Lung microvascular endothelial cell (primary cell): ENCODE results near the gene LMNA. TPM values are rescaled to one million over a fixed set of nuclear protein-coding genes. Genes with fewer than 3 reads are reported as not detected.
"Not testable (repeated sequence)": the region's sequence is repeated elsewhere in the genome, so short reads cannot be mapped to it uniquely, and the experiment has no call there.

Experiments used
- DNase-seq, 2 donors: peaks; one replicate each; pipeline versions ENCODE4 v3.0.0 to v3.0.0-alpha.2; 2010; ENCODE audit warnings: low read depth in 2 of 2
- total RNA-seq: library from RNA; depleted of rRNA; stranded (reverse); fragments of >200 nt; gene quantifications from 2 replicates; pipeline ENCODE4 v1.2.1, GENCODE V29; 2014

Gene LMNA
- total RNA-seq, 1 donor from 2014 or later: 187 TPM

DNA sequence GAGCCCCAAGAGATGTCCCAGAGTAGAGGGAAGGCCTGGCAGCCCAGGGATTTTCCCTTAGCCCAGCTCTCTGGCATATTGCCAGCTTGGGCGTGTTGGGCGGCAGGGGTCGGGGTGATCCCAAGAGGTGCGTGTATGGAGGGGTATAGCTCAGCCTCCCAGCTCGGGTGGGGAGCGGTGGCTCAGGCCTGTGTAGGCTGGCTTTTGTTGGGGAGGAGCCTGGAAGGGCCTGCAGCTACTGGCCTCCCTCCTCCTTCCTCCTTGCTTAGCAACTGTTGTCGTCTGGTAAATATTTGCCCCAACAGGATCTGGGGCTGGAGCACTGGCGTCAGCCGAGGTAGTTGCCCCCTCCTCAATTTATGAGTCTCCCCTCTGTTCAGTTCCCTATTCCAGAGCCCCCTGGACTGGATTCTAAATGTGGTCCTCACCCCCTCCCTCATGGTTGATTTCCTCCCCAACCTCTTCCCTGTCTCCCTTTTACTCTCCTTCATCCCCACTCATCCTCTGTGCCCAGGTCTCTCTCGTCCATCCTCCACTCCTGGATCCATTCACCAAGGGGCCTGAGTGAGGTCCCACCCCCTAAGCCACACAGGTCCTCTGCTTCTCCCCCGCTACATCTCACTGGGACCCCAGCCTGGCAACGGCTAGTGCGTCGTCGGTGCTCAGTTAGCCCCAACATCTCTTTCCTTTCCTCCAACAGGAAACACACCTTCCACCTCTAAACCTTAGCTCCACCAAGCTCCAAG lies 10.3 kb upstream of the LMNA start:
- peak; percentile 89 to 96 for DNase-seq

DNA sequence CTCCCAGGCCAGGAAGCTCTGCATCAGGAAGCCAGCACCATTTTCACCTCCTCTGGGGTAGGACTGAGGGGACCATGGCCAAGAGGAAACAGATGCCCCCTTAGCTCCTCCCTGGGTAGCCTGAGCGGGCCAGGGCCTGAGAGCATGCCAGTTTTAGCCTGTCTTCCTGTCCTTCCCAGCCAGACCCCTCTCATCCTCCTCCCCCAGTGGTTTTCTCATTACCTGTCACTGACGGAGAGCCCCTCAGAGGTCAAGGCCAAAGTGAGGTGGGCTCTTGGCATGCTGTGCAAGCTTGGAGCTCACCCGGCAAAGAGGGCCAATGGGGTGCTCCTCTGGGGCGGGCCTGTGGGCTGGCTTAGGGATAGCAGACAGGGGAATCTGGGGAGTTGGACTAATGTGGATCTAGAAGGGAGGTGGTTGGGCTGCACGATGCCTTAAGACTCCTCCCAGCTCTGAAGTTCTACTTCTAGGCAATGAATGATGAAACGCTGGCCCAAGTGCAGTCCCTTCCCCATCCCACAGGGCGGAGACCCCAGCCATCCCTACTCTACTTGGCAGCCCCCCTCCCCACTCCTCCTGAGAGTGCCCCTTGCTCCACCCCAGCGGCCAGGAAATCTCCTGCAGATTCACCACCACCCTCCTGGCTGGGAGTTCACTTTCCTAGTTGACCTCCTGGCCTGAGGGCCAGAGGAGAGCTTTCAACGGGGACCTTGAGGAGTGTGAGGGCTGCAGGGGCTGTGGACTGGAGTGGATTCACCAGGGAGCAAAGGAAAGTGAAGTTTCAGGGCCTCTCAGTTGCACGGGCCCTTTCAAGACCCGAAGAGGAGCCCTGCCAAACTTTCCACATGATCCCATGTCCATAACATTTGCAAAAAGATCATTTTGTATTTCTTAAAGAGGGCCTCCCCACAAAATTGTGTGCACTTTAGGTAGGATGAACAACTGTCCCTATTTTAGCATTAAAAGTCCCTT lies 9.4 kb upstream of the LMNA start:
- DNase-seq: peak; percentile 32 to 68

DNA sequence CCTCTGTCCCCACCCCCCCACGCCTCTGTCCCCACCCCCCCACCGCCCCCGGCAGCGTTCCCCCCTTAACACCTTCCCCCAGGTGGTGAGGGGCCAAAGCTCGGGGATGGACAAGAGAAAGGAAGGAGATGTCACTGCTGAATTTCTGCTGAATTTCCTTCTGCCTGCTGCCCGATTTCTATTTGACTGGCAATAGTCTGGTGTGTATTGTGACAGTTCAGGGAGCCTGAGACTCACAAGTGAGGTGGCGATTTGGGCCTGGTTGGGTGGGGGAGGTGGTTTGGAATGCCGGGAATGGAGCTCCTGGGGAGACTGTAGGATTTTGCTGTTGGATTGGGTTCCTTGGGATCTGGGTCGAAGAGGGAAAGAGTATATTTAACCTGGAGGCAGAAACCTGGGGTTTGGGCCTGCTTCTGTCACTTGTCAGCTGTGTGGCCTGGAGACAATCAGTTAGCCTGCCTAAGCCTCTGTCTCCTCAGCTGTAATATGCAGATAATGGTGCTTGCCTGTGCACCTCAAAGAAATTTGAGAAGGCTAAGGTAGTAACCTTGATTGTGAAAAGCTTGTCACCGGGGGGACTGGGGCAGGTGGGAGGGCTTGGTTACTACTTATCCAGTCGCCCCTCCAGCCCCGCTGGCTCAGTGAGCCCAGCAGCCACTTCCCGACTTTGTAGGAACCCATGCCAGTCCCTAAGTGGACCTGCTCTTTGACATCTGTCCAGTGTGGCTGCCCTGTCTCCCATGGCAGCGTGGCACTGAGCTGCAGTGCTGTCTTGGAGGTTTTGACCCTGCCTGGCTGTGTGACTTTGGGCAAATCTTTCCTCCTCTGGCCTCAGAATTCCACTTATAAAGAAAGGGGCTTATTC lies 7.7 kb upstream of the LMNA start:
- DNase-seq: no peak

DNA sequence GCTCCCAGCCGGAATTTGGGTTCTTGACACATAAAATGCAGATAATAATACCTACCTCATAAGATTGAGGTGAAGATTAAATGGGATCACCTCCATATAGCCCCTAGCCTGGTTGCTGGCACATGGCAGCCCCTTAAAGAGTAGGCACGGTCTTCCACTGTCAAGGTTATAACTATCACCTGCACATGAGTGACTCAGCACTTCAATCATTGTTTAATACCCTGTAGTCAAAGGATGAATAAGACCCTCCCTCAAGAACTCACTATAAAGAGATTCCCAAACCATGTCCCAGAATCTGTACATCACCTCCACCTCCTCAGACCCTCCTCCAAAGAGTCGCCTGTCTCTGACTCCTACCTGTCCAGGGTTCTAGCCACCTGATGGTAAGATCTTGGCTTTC lies 6.5 kb upstream of the LMNA start:
- DNase-seq: no peak

DNA sequence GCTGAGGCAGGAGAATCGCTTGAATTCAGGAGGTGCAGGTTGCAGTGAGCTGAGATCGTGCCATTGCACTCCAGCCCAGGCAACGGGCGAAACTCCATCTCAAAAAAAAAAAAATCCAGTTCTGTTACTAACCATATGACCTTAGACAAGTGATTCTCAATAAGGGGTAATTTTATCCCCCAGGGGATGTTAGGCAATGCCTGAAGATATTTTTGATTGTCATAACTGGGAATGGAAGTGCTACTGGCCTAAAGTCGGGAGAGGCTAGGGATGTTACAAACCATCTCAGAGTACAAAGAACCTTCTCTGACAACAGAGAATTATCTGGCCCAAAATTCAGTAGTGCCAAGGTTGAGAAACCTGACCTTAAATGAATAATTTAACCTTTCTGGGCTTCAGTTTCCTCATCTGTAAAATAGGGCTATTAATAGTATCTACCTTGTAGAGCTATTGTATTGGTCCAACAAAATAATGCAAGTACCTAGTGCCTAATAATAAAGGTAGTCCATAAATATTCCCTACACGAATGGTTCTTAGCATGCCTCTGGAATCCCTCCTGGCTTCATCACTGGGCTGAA lies 5.8 kb upstream of the LMNA start:
- no peak for DNase-seq

DNA sequence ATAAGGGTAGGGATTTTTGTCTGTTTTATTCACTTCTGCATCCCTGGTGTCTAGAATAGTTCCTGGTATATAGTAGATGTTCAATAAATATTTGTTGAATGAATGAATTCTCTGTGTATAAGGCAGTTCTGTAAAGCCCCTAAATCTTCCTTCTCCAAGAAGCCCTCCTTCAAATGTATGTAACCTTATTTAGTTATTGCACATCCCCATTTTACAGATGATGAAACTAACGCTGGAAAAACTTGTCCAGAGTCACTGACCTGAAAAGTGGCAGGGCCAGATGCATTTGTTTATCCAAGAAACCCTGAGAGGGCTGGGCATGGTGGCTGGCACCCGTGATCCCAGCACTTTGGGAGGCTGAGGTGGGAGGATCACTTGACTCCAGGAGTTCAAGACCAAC lies 4.3 kb upstream of the LMNA start:
- no peak for DNase-seq

DNA sequence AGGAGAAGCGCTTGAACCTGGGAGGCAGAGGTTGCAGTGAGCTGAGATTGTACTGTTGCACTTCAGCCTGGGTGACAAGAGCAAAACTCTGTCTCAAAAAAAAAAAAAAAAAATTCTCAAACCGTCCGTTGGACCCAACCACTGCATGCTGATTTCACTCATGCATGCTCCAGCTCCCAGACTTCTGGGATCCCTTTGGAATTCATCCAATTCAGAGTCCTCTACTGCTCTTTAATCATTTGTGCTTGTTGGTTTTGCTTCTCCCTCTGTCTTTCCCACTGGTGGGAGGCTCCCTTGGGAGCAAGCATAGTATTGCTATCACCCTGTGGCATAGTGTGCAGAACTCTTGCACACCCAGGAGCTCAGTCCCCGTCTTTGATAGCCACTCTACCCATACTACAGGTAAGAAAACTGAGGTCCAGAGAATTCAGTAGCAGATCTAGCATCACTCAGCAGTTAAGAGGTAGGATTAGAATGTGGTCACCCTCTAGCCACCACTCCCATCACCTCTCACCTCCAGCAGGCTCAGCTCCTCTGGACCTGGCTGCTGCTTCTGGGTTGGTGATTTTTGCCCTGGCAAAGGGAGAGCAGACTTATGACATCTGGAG lies 3.1 kb upstream of the LMNA start:
- no peak for DNase-seq

DNA sequence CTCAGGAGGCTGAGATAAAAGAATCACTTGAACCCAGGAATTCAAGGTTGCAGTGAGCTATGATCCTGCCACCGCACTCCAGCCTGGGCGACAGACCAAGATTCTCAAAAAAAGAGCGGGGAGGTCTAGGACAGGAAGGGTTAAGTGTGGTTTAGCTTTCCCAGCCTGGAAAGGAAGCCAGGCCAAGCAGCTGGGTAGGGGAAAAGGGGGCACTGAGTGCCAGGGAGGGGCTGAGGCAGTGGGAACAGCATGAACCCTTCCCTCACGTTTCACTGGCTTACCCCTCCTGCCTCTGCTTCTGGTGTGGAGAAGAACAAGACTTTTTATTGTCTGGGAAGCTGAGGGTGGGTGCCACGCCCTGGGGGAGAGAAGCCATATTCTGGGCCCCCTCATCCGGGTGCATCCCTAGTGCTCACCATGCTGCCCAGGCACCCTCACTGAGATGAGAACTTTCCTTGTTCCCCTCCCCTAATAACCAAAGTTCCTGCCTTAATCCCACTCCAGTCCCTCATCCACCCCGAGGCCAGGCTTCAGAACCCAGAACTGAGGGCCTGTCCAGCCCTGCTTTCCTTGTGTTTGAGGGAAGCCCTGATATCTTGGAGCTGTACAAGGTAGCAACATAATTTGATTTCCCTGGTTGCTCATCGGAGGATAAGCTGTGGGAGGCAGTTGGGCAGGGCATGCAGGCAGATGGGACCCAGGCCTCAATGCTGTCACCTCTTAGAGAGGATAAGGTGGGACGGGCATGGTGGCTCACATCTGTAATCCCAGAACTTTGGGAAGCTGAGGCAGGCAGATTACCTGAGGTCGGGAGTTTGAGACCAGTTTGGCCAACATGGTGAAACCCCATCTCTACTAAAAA lies 2.0 kb upstream of the LMNA start:
- DNase-seq: no peak

DNA sequence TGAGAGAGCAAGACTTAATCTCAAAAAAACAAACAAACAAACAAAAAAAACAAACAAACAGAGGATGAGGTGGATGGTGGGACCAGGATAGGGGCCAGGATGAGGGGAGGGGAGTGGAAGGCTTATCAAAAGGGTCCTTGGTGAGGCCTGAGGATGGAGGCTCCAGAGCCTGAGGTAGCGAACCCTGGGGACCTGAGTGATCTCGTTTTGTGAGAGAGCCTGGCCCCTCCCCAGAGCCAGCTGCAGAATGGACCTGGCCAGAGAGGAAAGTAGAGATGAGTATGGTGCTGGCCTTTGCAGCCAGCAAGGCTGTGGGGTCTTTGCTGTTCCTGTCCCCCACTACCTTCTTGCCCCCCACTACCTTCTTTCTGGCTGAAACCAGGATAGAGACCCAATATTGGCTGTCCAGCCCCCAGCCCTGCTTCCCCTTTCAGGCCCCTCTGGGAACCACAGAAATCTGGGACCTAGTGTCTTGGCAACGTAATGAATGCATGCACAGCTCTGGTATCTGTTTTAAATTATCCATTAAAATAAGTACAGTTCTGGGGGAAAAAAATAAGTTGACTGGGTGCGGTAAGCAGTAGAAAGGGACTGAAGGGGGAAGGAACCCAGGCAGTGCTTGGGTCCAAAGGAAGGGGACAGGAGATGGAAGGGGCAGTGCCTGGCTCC lies 1.1 kb upstream of the LMNA start:
- DNase-seq: no peak

DNA sequence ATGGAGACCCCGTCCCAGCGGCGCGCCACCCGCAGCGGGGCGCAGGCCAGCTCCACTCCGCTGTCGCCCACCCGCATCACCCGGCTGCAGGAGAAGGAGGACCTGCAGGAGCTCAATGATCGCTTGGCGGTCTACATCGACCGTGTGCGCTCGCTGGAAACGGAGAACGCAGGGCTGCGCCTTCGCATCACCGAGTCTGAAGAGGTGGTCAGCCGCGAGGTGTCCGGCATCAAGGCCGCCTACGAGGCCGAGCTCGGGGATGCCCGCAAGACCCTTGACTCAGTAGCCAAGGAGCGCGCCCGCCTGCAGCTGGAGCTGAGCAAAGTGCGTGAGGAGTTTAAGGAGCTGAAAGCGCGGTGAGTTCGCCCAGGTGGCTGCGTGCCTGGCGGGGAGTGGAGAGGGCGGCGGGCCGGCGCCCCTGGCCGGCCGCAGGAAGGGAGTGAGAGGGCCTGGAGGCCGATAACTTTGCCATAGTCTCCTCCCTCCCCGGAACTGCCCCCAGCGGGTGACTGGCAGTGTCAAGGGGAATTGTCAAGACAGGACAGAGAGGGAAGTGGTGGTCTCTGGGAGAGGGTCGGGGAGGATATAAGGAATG lies 505 bp downstream of the LMNA start:
- peak; percentile 39 to 41 for DNase-seq

DNA sequence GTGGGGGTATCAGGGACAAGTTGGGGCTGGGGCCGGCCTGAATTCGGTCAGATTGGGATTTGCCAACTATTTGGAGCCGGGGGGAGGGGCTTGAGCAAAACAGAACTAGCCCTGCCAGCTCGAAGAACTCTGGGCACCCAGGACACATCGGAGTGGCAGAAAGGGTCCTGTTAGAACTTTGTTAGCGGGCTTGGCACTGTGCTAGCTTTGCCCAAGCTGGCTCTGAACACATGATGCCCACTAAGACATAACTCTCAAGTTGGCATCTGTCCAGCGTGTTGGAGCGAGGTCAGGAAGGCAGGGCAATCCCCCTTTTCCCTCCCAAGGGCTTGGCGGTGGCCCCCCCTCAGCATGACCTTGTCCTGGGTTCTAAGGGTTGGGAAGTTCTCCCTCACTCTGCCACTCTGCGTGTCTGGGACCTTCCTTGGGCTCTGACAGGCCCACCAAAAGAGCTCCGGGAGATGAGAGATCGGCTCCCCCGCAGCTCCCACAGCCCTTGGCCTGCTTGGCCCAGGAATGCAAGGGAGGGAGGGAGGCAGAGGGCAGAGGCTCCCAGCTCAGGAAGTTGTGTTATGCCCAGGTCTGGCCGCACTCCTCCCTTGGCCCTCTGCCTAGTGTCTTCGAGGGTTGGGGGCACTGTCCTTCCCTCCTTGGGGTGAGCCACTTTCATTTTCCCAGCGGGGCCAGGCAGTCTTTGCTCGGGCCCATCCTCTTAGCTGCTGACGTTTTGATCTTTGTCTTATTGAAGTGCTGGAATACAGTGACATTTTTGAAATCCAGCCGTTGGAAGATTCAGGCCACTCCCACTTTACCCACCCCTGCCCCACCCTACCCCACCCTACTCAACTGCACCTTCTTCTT lies 1.2 kb downstream of the LMNA start:
- DNase-seq: peak; percentile 63 to 68

DNA sequence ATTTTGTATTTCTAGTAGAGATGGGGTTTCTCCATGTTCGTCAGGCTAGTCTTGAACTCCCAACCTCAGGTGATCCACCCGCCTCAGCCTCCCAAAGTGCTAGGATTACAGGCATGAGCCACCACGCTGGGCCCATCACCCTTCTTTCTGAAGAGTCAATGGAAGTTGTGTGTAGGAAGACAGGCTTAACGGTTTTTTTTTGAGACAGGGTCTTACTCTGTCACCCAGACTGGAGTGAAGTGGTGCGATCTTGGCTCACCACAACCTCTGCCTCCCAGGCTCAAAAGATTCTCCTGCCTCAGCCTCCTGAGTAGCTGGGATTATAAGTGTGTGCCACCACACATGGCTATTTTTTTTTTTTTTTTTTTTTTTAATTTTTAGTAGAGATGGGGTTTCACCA lies 2.2 kb downstream of the LMNA start:
- DNase-seq: not testable (repeated sequence)

DNA sequence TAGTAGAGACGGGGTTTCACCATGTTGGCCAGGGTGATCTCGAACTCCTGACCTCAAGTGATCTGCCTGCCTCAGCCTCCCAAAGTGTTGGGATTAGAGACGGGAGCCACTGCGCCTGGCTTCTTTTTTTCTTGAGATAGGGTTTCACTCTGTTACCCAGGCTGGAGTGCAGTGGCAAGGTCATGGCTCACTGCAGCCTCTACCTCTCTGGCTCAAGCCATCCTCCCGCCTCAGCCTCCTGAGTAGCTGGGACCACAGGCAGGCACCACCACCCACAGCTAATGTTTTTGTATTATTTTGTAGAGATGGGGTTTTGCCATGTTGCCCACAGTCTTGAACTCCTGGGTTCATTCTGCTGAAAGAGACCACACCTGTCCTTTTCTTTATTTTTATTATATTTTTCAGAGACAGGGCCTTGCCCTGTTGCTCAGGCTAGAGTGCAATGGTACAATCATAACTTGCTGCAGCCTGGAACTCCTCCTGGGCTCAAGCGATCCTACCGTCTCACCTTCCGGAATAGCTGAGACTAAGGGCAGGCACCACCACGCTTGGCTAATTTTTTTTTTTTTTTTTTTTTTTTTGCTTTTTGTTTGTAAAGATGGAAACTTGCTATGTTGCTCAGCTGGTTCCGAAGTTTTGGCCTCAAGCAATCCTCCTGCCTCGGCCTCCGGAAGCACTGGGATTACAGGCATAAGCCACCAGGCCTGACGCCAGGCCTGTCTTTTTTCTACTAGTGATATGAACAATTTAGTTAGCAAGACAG lies 3.1 kb downstream of the LMNA start:
- DNase-seq: peak in 1 of 2 donors; percentile 20

DNA sequence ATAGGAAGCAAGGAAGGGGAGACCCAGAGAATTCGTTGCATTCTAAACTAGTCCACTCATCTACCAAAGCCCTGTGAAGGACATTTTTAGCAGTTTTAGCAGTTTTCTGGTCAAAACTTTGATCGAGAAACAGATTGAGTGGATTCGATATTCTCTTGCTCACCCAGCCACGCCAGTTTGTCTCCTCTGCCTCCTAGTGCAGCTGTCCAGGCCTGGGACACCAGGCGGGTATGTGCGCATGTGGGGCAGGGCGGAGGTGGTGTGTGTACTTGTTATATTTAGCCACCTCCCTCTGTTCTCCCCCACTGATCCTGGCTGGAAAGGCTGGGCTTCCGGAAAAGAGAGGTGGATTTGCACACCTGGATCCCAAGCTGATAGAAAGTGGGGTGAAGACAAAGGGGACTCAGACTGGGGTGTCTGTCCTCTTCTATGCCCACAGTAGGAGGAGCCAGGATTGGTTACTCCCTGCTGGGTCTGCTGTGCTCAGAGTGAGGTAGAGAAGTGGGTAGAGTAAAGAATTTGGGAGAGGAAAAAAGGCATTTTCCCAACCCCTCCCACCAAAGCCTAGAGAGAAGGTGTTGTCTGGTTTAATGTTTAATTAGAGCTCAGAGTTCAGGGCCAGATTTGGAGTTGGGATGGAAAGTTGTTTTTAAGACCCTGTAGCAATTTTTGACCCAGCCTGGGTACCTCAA lies 3.8 kb downstream of the LMNA start:
- DNase-seq: peak in 1 of 2 donors; percentile 42

DNA sequence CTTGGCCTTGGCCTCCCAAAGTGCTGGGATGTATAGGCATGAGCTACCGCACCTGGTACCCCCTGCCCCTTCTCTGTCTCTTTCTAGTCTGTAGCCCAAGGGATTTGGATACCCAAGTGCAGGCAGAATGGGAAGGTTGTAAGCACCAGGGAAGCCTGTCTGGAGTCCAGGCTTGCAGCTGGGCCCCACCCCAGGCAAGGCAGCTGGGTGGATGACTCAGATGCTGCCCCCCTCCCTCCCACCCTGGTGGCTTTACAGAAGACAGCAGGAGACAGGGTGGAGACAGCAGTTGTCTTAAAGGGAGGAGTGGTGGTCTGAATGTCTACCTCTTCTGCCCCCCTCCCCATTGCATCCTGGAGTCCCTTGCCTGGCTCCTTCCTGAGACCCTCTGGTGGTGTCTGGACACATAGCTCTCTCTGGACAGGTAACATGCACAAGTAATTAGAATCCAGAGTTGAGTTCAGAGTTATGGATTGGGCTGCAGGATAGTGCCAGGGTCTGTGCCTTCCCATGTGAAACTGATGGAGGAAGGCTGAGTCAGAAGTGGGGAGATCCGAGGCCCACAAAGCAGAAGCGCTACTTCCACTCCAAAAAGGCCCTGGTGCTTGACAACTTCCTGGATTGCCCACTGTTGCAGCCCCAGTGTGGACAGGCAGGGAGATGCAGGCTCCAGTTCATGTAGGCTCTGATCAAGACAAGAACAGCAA lies 5.1 kb downstream of the LMNA start:
- DNase-seq: peak in 1 of 2 donors; percentile 80

DNA sequence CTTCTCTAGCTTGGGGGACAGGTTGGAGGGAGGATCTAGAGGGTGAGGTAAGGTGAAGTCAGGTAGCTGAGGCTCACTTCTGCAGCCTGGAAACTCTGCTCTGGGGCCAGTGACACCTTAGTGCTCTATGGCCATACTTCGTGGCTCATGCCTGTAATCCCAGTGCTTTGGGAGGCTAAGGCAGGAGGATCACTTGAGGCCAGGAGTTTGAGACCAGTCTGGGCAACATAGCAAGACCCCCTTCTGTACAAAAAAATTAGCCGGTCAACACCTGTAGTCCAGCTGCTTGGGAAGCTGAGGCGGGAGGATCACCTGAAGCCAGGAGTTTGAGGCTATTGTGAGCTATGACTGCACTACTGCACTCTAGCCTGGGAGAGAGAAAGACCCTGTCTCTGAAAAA lies 5.8 kb downstream of the LMNA start:
- DNase-seq: no peak
